Adipocyte (in vitro differentiated cells): ENCODE measurements around the gene COL1A2.

Experiments used
- DNase-seq: peaks from one replicate; pipeline ENCODE4 v3.0.0-alpha.2; 2015; ENCODE audit warnings: low read depth
- H3K27me3 ChIP-seq: replicated peaks from 2 replicates; pipeline ENCODE4 v1.7.0; 2013; ENCODE audit warnings: mild to moderate bottlenecking, low read length, moderate library complexity; ENCODE audit not compliant: control insufficient read depth, insufficient read depth
- H3K36me3 ChIP-seq: 2 replicates; pipeline ENCODE4 v1.7.0; 2013; ENCODE audit warnings: low read length, mild to moderate bottlenecking, moderate library complexity; ENCODE audit not compliant: control insufficient read depth, insufficient read depth, severe bottlenecking
- H3K4me1 ChIP-seq: 2 replicates; pipeline ENCODE4 v1.7.0; 2013; ENCODE audit warnings: mild to moderate bottlenecking, low read length, moderate library complexity; ENCODE audit not compliant: control insufficient read depth, insufficient read depth
- H3K4me3 ChIP-seq: 2 replicates; pipeline ENCODE4 v1.7.0; 2013; ENCODE audit warnings: mild to moderate bottlenecking, low read length, moderate library complexity
- H3K9ac ChIP-seq: 2 replicates; pipeline ENCODE4 v1.7.0; 2013; ENCODE audit warnings: mild to moderate bottlenecking, low read length, moderate library complexity
- H3K9me3 ChIP-seq: 2 replicates; pipeline ENCODE4 v1.7.0; 2013; ENCODE audit warnings: mild to moderate bottlenecking, low read length, moderate library complexity; ENCODE audit not compliant: control insufficient read depth

The COL1A2 gene

GRCh38 chr7:94436018-94436604 lies 41.4 kb downstream of the COL1A2 start:
- H3K36me3 ChIP-seq: peaks cover under 1% of the 10 kb centered on the region
- no peaks in the 10 kb centered on the region for H3K9me3 ChIP-seq
- peak; percentile 95 for DNase-seq
- peak overlapping the region; percentile 33 for H3K9ac ChIP-seq
- H3K4me3 ChIP-seq: no peak overlapping the region
- no peaks in the 10 kb centered on the region for H3K27me3 ChIP-seq
- peaks cover 35% of the 10 kb centered on the region for H3K4me1 ChIP-seq

- Histone ChIP-seq H3K9ac (no peak overlapping the region), H3K27me3 (no peaks in the 10 kb centered on the region), H3K36me3 (no peaks in the 10 kb centered on the region), H3K4me3 (no peak overlapping the region), H3K4me1 (peaks cover 35% of the 10 kb centered on the region), H3K9me3 (no peaks in the 10 kb centered on the region)
- no peak for DNase-seq
These were observed 42.0 kb downstream of the COL1A2 start for GRCh38 chr7:94436700-94437099.

DNA sequence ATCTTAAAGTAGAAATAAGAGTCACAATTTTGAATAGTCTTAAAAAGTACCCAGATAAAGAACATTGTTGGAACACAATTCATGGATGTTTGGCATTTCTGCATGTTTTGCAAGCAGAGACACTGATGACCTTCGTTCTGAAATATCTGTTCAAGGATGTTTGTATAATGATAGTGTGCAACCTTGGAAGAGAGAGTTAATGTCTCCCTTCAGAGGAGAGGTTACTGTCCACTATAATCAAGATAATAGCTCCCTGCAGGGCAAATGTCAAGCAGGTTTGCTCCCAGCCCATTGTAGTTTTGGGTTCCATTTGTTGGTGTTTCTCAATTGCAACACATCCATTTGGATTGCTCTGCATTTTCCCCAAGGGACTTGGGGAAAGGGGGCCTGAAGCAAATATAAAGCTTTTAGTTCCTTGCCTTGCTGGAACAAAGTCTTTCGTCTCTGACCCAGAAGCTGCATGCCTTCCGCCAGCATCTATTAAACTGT lies 45.2 kb downstream of the COL1A2 start:
- Histone ChIP-seq H3K9ac (peak overlapping the region; percentile 1), H3K9me3 (no peaks in the 10 kb centered on the region), H3K27me3 (no peaks in the 10 kb centered on the region), H3K4me3 (peak overlapping the region; percentile 51), H3K36me3 (no peaks in the 10 kb centered on the region), H3K4me1 (peaks cover 22% of the 10 kb centered on the region)
- DNase-seq: peak; percentile 43

DNA sequence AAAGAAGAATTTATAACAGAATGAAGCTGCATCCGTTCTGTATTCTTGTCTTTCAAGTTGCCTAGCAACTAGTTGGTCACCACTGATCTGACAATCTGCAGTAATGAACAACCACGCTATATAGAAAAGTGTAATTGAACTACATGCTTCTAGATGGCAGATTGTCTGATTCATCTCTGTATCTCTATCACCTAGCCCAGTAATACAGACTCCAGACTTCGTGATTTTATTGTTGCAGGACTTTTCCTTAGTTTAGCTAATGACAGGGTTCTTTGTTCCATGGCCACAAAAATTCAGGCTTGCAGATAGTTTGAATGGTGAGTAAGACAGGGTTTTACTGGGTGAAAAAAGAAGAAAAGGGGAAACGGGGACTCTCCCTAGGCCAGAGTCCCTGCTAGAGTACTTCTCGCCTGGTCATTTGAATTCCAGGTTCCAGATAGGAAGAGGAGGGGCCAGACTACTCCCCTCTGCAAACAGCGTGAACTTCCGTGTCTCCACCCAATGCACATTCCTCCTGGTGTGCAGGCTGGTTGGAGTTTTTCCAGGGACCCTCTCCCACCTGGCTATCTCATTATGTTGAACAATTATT lies 45.9 kb downstream of the COL1A2 start:
- Histone ChIP-seq H3K36me3 (no peaks in the 10 kb centered on the region), H3K4me3 (peak overlapping the region; percentile 19), H3K9me3 (no peaks in the 10 kb centered on the region), H3K9ac (no peak overlapping the region), H3K4me1 (peaks cover 22% of the 10 kb centered on the region), H3K27me3 (no peaks in the 10 kb centered on the region)
- no peak for DNase-seq

DNA sequence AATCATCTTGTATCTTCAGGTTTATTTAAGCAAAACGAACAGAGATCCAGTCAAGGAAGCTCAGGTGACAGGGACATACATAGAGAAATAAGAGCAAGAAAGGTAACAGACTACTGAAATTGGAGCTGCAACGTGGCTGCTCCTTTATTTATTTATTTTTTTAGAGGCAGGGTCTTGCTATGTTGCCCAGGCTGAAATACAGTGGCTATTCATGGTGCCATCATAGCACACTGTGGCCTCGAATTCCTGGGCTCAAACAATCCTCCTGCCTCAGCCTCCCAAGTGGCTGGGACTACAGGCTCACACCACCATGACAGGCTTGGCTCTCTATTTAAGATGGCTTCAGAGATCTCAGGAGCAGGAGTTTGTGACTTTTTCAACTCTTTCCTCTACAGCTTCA lies 46.4 kb downstream of the COL1A2 start:
- Histone ChIP-seq H3K27me3 (no peaks in the 10 kb centered on the region), H3K4me1 (peaks cover 22% of the 10 kb centered on the region), H3K9me3 (no peaks in the 10 kb centered on the region), H3K36me3 (no peaks in the 10 kb centered on the region), H3K9ac (no peak overlapping the region), H3K4me3 (no peak overlapping the region)
- DNase-seq: no peak

DNA sequence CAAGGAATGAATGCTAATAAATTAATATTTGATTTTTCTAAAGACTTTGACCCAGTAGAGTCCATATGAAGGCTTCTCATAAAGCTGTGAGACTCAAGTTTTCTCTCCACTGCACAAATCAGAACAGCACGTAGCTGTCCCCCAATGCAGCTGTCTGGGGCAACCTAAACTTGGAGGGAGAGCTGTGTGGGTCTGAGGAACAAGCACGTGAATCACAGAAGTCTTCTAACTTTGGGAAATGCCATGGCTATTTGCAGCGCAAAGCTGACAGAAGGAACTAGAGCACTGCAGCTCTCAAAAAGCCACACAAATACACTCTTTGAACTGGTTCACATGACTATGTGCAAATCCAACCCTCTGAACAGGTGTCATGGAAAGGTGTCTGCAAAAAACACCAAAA lies 47.9 kb downstream of the COL1A2 start:
- Histone ChIP-seq H3K36me3 (no peaks in the 10 kb centered on the region), H3K9me3 (no peaks in the 10 kb centered on the region), H3K4me3 (no peak overlapping the region), H3K9ac (no peak overlapping the region), H3K4me1 (peaks cover 19% of the 10 kb centered on the region), H3K27me3 (no peaks in the 10 kb centered on the region)
- no peak for DNase-seq

GRCh38 chr7:94444813-94445212 lies 50.1 kb downstream of the COL1A2 start:
- Histone ChIP-seq H3K4me3 (no peak overlapping the region), H3K9ac (no peak overlapping the region), H3K36me3 (no peaks in the 10 kb centered on the region), H3K27me3 (no peaks in the 10 kb centered on the region), H3K4me1 (peaks cover 11% of the 10 kb centered on the region), H3K9me3 (peaks cover 5% of the 10 kb centered on the region)
- no peak for DNase-seq

- H3K4me1 ChIP-seq: peaks cover 2% of the 10 kb centered on the region
- no peaks in the 10 kb centered on the region for H3K36me3 ChIP-seq
- H3K27me3 ChIP-seq: no peaks in the 10 kb centered on the region
- no peak for DNase-seq
- peaks cover 5% of the 10 kb centered on the region for H3K9me3 ChIP-seq
- H3K9ac ChIP-seq: no peak overlapping the region
- H3K4me3 ChIP-seq: no peak overlapping the region
These were observed 51.0 kb downstream of the COL1A2 start for GRCh38 chr7:94445696-94446194.

- H3K36me3 ChIP-seq: no peaks in the 10 kb centered on the region
These were observed 51.6 kb downstream of the COL1A2 start for GRCh38 chr7:94446308-94446707.

DNA sequence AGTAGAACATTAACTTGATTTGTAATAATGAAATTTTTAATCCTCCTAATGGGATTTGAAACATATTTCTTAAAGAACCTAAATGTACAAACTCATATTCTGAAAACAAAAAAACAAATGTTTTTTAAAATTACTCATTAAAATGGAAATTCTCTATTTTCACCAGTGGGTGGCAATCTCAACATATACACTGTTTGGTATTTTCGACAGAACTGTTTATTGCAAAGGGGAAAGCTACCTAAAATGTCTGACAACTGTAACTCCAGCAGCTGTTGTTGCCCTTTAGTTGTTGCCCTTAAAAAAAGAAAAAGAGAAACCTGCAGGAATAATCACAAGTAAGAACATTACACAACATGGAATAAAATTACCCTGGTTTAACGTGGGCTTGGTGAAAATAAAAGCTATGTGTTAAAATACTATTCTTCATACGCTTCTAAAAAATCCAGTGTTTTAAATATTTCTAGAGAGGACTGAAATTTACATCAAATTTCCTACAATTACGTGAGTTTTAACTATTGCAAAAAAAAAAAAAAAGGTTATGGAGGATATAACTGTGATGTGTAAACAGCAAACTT lies 54.5 kb downstream of the COL1A2 start:
- no peaks in the 10 kb centered on the region for H3K4me1 ChIP-seq
- no peaks in the 10 kb centered on the region for H3K27me3 ChIP-seq
- no peak overlapping the region for H3K4me3 ChIP-seq
- H3K9ac ChIP-seq: no peak overlapping the region
- DNase-seq: peak; percentile 80
- H3K9me3 ChIP-seq: peaks cover 5% of the 10 kb centered on the region
- no peaks in the 10 kb centered on the region for H3K36me3 ChIP-seq

More at GRCh38 chr7:94446308-94446707, 51.6 kb downstream of the COL1A2 start:
- H3K9me3 ChIP-seq: peaks cover 5% of the 10 kb centered on the region
- no peaks in the 10 kb centered on the region for H3K4me1 ChIP-seq
- no peak overlapping the region for H3K9ac ChIP-seq
- H3K27me3 ChIP-seq: no peaks in the 10 kb centered on the region
- DNase-seq: no peak
- no peak overlapping the region for H3K4me3 ChIP-seq

DNA sequence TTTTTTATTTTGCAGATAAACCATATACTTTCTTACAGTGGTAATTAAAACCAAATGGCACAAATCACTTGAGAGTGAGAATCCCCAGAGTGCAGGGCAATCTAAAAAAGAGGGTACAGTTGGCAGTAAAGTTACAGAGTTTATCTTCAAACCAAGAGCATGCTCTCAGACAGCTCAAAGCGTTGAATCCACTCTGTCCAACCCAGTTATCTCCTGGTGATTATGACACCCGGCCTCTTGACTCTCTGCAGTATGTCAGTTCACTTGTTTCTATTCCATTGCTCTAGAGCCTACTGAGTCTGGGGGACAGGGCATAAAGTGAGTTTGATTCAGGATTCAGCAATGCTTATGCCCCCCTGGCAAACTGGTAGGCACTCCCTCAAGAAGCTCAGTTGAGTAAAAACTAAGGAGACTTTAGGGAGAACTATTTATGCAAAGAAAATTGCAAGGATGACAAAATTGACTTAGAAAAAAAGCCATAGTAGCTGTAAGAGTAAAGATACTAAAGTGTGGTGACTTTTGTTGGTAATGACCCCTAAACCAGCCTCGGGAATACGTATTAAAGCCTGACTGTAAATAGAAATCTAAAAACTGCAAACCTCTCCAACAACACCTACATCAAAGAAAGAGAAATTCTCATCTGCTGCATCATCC lies 55.5 kb downstream of the COL1A2 start:
- Histone ChIP-seq H3K27me3 (no peaks in the 10 kb centered on the region), H3K36me3 (no peaks in the 10 kb centered on the region), H3K9me3 (peaks cover 5% of the 10 kb centered on the region), H3K4me3 (no peak overlapping the region), H3K4me1 (no peaks in the 10 kb centered on the region), H3K9ac (no peak overlapping the region)
- DNase-seq: peak; percentile 9
